AG04450 (cell line): ENCODE data around the gene B4GALT7. TPM values are rescaled to one million over a fixed set of nuclear protein-coding genes. Genes with fewer than 3 reads are reported as not detected.
"Not testable (repeated sequence)": the region's sequence is repeated elsewhere in the genome, so short reads cannot be mapped to it uniquely, and the experiment has no call there.

Experiments
- CTCF ChIA-PET: fragments of 300-600, 350-600 bp; formaldehyde crosslinking; extraction: SDS; loops from one replicate; lab custom pipeline; 2022; ENCODE audit warnings: antibody characterized with exemption, inconsistent platforms; lab: Charles Lee
- POLR2A ChIA-PET: fragments of 350-600 bp; formaldehyde crosslinking; extraction: SDS; loops from one replicate; lab custom pipeline; 2021; ENCODE audit warnings: antibody characterized with exemption, inconsistent platforms; lab: Yijun Ruan, JAX
- DNase-seq: peaks from one replicate; pipeline ENCODE4 v3.0.0-alpha.2; 2011; ENCODE audit warnings: low read depth, low spot score
- H3K27ac ChIP-seq: one replicate; pipeline ENCODE4 v1.5.1; 2012; ENCODE audit warnings: low read depth, low read length, control low read depth
- H3K27me3 ChIP-seq: one replicate; pipeline ENCODE4 v1.6.0; 2012; ENCODE audit warnings: low read length; ENCODE audit not compliant: control insufficient read depth, insufficient read depth
- H3K4me3 ChIP-seq: 2 replicates; pipeline ENCODE4 v1.5.1; 2011; ENCODE audit warnings: mild to moderate bottlenecking, low read depth, low read length, control low read depth
- H3K9me3 ChIP-seq: 2 replicates; pipeline ENCODE4 v1.5.1; 2012; ENCODE audit warnings: low read length; ENCODE audit not compliant: control insufficient read depth, insufficient read depth
- polyA plus RNA-seq: library from polyadenylated mRNA; depleted of rRNA; stranded (reverse); fragments of >200 nt; gene quantifications from 2 replicates; pipeline ENCODE4 v1.2.3, GENCODE V29; 2011
- TF ChIP-seq, protein P1 (sequence below): IDR thresholded peaks from 2 replicates; pipeline ENCODE4 v1.5.1; 2011; ENCODE audit warnings: low read depth, low read length, control low read depth, inconsistent platforms

B4GALT7 gene
- polyA plus RNA-seq, 1 experiment, result 18.3 TPM

DNA sequence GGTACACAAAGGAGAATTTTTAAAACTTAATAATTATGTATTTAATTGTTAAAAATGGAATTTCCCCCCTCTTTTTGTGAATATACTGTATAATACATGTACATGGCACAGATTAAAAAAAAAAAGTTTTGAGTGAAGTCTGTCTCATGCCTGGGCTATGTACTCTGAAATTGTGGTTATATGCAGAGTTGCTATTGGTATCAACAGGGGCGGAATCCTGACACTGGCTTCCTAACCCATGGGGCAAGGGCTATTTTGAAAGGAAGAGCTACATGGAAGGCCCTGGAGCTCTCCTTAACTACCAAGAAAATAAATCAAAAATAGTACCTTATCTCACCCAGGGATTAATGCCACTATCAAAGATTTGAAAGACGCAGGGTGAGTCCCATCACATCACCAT is 44.7 kb upstream of the B4GALT7 start:
- no peak overlapping the region for H3K27ac ChIP-seq
- no peak for DNase-seq
- CTCF ChIA-PET, result interaction anchor here (0.6 to 0.9 kb wide), 2 partner anchors 10 to 894 kb away, joined by 3 to 4 read pairs; no protein-coding TSS in a partner anchor
- POLR2A ChIA-PET, result no interaction called here
- TF ChIP-seq, protein P1, sequence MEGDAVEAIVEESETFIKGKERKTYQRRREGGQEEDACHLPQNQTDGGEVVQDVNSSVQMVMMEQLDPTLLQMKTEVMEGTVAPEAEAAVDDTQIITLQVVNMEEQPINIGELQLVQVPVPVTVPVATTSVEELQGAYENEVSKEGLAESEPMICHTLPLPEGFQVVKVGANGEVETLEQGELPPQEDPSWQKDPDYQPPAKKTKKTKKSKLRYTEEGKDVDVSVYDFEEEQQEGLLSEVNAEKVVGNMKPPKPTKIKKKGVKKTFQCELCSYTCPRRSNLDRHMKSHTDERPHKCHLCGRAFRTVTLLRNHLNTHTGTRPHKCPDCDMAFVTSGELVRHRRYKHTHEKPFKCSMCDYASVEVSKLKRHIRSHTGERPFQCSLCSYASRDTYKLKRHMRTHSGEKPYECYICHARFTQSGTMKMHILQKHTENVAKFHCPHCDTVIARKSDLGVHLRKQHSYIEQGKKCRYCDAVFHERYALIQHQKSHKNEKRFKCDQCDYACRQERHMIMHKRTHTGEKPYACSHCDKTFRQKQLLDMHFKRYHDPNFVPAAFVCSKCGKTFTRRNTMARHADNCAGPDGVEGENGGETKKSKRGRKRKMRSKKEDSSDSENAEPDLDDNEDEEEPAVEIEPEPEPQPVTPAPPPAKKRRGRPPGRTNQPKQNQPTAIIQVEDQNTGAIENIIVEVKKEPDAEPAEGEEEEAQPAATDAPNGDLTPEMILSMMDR, result no peak
- H3K9me3 ChIP-seq, result no peaks in the 10 kb centered on the region; the same call in 1 of the 2 replicates
- peaks cover 4% of the 10 kb centered on the region for H3K27me3 ChIP-seq
- H3K4me3 ChIP-seq, result no peak overlapping the region

DNA sequence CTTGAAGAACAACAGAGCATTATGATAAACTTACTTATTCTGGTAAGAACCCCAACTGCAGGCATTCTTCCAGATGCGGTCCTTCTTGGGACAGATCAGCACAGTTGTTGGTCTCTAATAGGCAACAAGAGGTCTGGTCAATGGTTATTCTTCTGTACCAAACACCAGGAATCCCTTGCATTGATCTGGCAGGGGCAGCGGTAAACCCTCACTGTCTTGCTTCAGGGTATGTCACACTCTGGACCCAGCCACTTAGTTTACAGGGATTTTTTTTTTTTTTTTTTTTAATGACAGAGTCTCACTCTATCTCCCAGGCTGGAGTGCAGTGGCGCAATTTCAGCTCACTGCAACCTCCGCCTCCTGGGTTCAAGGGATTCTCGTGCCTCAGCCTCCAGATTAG is 44.3 kb upstream of the B4GALT7 start:
- ChIA-PET POLR2A (no interaction called here), CTCF (interaction anchor here (0.6 to 0.9 kb wide), 3 partner anchors 10 to 895 kb away, joined by 3 to 5 read pairs (median 4); no protein-coding TSS in a partner anchor)
- DNase-seq, result no peak
- Histone ChIP-seq H3K27me3 (peaks cover 4% of the 10 kb centered on the region), H3K4me3 (no peak overlapping the region), H3K9me3 (no peaks in the 10 kb centered on the region; the same call in 1 of the 2 replicates), H3K27ac (no peak overlapping the region)
- TF ChIP-seq, protein P1, result no peak

DNA sequence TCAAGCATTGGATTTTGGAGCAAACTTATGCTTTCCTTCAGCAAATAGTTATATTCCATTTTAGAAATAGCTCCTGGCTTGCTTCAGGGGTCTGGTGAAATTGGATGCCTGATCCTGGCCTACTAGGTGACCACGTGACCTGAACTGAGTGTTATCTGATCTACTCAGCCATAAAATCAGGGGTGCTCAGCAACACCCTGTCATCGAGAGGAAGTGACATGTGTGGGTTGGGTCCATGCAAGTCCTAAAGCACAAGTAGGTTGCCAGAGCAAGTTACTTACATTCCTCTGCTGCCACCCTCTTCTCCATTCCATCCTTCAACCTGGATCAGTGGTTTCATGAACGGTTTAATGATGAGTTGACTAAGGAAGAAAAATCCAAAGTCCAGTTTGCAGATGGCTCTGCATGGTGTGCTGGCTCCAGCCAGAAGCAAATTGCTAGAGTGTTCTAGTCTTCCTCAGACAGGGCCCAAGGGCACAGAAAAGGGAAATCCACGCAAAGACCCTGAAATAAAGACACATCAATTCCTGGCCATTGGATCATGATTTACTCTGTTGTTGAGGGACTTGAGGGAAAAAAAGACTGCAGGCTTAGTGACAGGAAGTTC is 42.8 kb upstream of the B4GALT7 start:
- H3K4me3 ChIP-seq, result no peak overlapping the region
- no peaks in the 10 kb centered on the region; the same call in 1 of the 2 replicates for H3K9me3 ChIP-seq
- no peak overlapping the region for H3K27ac ChIP-seq
- ChIA-PET POLR2A (no interaction called here), CTCF (no interaction called here)
- peaks cover 4% of the 10 kb centered on the region for H3K27me3 ChIP-seq
- TF ChIP-seq, protein P1, result no peak
- no peak for DNase-seq

DNA sequence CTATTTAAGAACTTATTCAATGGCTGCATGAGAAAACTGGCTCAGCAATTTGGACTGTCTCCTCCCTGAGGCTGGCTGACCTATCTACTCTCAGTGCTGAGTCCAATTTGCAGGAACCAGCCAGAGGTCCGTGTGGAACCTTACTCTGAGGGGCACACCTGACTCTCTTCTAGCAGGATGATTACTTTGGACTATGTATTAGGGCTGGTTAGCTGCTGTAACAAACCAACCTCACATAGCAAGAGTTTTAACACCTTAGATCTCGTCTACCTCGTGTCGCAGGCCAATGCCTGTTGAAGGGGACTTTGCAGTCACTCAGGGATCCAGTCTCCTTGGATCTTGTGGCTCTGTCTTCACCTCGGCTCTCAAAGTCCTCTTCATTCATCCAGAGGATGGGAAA is 42.1 kb upstream of the B4GALT7 start:
- Histone ChIP-seq H3K27ac (no peak overlapping the region), H3K27me3 (peaks cover 4% of the 10 kb centered on the region), H3K4me3 (no peak overlapping the region), H3K9me3 (no peaks in the 10 kb centered on the region; the same call in 1 of the 2 replicates)
- DNase-seq, result no peak
- TF ChIP-seq, protein P1, result no peak
- ChIA-PET CTCF (no interaction called here), POLR2A (no interaction called here)

DNA sequence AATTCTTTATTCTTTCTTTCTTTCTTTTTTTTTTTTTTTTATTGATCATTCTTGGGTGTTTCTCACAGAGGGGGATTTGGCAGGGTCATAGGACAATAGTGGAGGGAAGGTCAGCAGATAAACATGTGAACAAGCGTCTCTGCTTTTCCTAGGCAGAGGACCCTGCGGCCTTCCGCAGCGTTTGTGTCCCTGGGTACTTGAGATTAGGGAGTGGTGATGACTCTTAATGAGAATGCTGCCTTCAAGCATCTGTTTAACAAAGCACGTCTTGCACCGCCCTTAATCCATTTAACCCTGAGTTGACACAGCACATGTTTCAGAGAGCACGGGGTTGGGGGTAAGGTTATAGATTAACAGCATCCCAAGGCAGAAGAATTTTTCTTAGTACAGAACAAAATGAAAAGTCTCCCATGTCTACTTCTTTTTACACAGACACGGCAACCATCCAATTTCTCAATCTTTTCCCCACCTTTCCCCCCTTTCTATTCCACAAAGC is 40.4 kb upstream of the B4GALT7 start:
- H3K9me3 ChIP-seq, CTCF ChIA-PET, POLR2A ChIA-PET: not testable (repeated sequence)

More for the DNA sequence above, 40.4 kb upstream of the B4GALT7 start:
- not testable (repeated sequence) for H3K4me3 ChIP-seq, H3K27me3 ChIP-seq, DNase-seq, H3K27ac ChIP-seq
